CD14-positive monocyte (primary cell): ENCODE data around the gene IFNG-AS1. TPM values are rescaled to one million over a fixed set of nuclear protein-coding genes. Genes with fewer than 3 reads are reported as not detected.

Experiments
- DNase-seq, 3 donors: peaks; one replicate each; pipeline ENCODE4 v3.0.0-alpha.2; 2011 to 2022
- H2AFZ ChIP-seq: 2 replicates; pipeline ENCODE4 v1.6.0; 2012; ENCODE audit warnings: mild to moderate bottlenecking, low read depth, low read length, inconsistent platforms; ENCODE audit not compliant: insufficient read depth, poor library complexity, severe bottlenecking
- H3K27ac ChIP-seq, 2 donors: 1 replicate in 1 of 2; 2 replicates in 1 of 2; pipeline ENCODE4 v1.5.1; 2012 to 2013; ENCODE audit warnings: low read length in 2 of 2, control low read depth in 1 of 2, inconsistent platforms in 1 of 2, low read depth in 1 of 2, mild to moderate bottlenecking in 1 of 2
- H3K27me3 ChIP-seq, 2 donors: one replicate each; pipeline versions ENCODE4 v1.6.0 to v1.6.1; 2011 to 2013; ENCODE audit warnings: low read length in 2 of 2; ENCODE audit not compliant: control insufficient read depth in 2 of 2, insufficient read depth in 2 of 2
- H3K36me3 ChIP-seq, 2 donors: replicated peaks in 1 of 2; 1 replicate in 1 of 2; 2 replicates in 1 of 2; pipeline versions ENCODE4 v1.5.1 to v1.6.1; 2012 to 2013; ENCODE audit warnings: low read length in 2 of 2, control low read depth in 1 of 2, inconsistent platforms in 1 of 2, mild to moderate bottlenecking in 1 of 2; ENCODE audit not compliant: insufficient read depth in 2 of 2, control insufficient read depth in 1 of 2
- H3K4me1 ChIP-seq, 2 donors: 1 replicate in 1 of 2; 2 replicates in 1 of 2; pipeline versions ENCODE4 v1.5.1 to v1.6.1; 2012 to 2013; ENCODE audit warnings: low read length in 2 of 2, control low read depth in 1 of 2, inconsistent platforms in 1 of 2, mild to moderate bottlenecking in 1 of 2, moderate library complexity in 1 of 2; ENCODE audit not compliant: insufficient read depth in 2 of 2, control insufficient read depth in 1 of 2
- H3K4me2 ChIP-seq: replicated peaks from 2 replicates; pipeline ENCODE3; 2012; ENCODE audit warnings: low read length, moderate library complexity, mild to moderate bottlenecking; ENCODE audit not compliant: poor library complexity, severe bottlenecking; ENCODE audit errors: extremely low read depth
- H3K4me3 ChIP-seq, 3 experiments: fragments of 200-600 bp in 1 of 3; sonication (generic) in 1 of 3; replicated peaks in 1 of 3; 1 replicate in 2 of 3; 2 replicates in 1 of 3; pipeline ENCODE4 v1.5.1; 2011 to 2013; ENCODE audit warnings: low read length in 3 of 3, mild to moderate bottlenecking in 3 of 3, control low read depth in 2 of 3, low read depth in 2 of 3, inconsistent platforms in 1 of 3, moderate library complexity in 1 of 3
- H3K79me2 ChIP-seq: 2 replicates; pipeline ENCODE4 v1.6.0; 2012; ENCODE audit warnings: mild to moderate bottlenecking, control low read depth, inconsistent platforms, low read length, moderate library complexity; ENCODE audit not compliant: insufficient read depth
- H3K9ac ChIP-seq: 2 replicates; pipeline ENCODE4 v1.6.0; 2017; ENCODE audit warnings: low read length, mild to moderate bottlenecking; ENCODE audit not compliant: insufficient read depth, poor library complexity, severe bottlenecking
- H3K9me3 ChIP-seq, 2 donors: replicated peaks in 1 of 2; 1 replicate in 1 of 2; 2 replicates in 1 of 2; pipeline versions ENCODE4 v1.5.1 to v1.6.1; 2012 to 2013; ENCODE audit warnings: low read length in 2 of 2, control low read depth in 1 of 2; ENCODE audit not compliant: control insufficient read depth in 1 of 2, insufficient read depth in 1 of 2
- H4K20me1 ChIP-seq: 2 replicates; pipeline ENCODE4 v1.6.0; 2012; ENCODE audit warnings: mild to moderate bottlenecking, low read length, control low read depth, moderate library complexity; ENCODE audit not compliant: insufficient read depth
- H3K27ac Mint-ChIP-seq, 7 donors: one replicate each; pipeline ENCODE4 v1.8.0; 2020; ENCODE audit warnings: mild to moderate bottlenecking in 7 of 7, mixed read lengths in 7 of 7, moderate library complexity in 6 of 7, inconsistent platforms in 2 of 7
- H3K27me3 Mint-ChIP-seq, 3 donors: one replicate each; pipeline ENCODE4 v1.8.0; 2021 to 2022; ENCODE audit warnings: low read depth in 3 of 3, mild to moderate bottlenecking in 3 of 3, mixed read lengths in 3 of 3, moderate library complexity in 3 of 3, inconsistent platforms in 1 of 3
- H3K36me3 Mint-ChIP-seq, 2 donors: one replicate each; pipeline ENCODE4 v1.8.0; 2020; ENCODE audit warnings: mixed read lengths in 2 of 2, inconsistent platforms in 1 of 2, mild to moderate bottlenecking in 1 of 2
- H3K4me1 Mint-ChIP-seq: one replicate; pipeline ENCODE4 v1.8.0; 2020; ENCODE audit warnings: mild to moderate bottlenecking, mixed read lengths
- H3K4me3 Mint-ChIP-seq, 2 donors: one replicate each; pipeline ENCODE4 v1.8.0; 2020; ENCODE audit warnings: mild to moderate bottlenecking in 2 of 2, mixed read lengths in 2 of 2, moderate library complexity in 1 of 2
- H3K9me3 Mint-ChIP-seq, 7 donors: one replicate each; pipeline ENCODE4 v1.8.0; 2020 to 2022; ENCODE audit warnings: mixed read lengths in 7 of 7, mild to moderate bottlenecking in 6 of 7, moderate library complexity in 6 of 7, inconsistent platforms in 2 of 7
- WGBS: methylation state at CpG from one replicate; pipeline ENCODE4 v1.1.5; 2013; ENCODE audit warnings: missing lambda C conversion rate; ENCODE audit not compliant: insufficient coverage; 5-methylcytosine and 5-hydroxymethylcytosine counted together
- intact Hi-C, 2 donors: fragments of 100-400 bp; cut with micrococcal nuclease; formaldehyde crosslinking; loops; one replicate each; pipeline versions ENCODE4 v1.15.0 to v1.15.1; 2023
- polyA plus RNA-seq, 3 donors: library from polyadenylated mRNA; depleted of rRNA in 1 of 3; unstranded in 2 of 3; stranded (reverse) in 1 of 3; fragments of 300-500 nt in 2 of 3; fragments of >200 nt in 1 of 3; fragmentation: Illumina TruSeq in 2 of 3; gene quantifications; 1 replicate in 2 of 3; 2 replicates in 1 of 3; pipeline ENCODE4 v1.2.3, GENCODE V29; 2012 to 2021
- TF ChIP-seq, protein P1 (sequence below): fragments of 200-600 bp; IDR thresholded peaks from one replicate; pipeline ENCODE4 v1.8.0; 2022; ENCODE audit warnings: antibody characterized with exemption, mild to moderate bottlenecking

The IFNG-AS1 gene
- polyA plus RNA-seq, 3 donors = not detected

DNA sequence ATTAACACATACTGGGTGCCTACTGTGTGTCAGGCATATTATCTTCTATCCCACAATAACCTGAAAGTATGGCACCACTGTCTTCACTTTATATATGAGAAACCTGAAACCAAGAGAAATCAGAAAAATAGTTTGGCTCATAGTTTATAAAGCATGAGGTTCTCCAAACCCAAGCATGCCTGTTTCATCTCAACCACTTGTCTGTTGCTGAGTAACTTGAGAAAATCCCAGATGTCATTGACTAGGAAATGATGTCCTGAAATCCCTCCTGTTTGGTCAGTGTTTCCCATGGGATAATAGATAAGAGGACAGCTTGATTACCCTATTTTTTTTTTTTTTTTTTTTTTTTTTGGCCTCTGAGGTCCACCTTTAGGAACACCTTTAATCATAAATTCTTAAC, 2.6 kb upstream of the IFNG-AS1 start:
- Histone ChIP-seq H3K4me2 (no peak overlapping the region), H2AFZ (no peak overlapping the region), H3K4me3 (no peak overlapping the region), H3K9ac (no peak overlapping the region), H3K27ac (no peak overlapping the region), H3K4me1 (no peaks in the 10 kb centered on the region), H3K27me3 (no peaks in the 10 kb centered on the region), H3K36me3 (no peaks in the 10 kb centered on the region), H3K9me3 (no peaks in the 10 kb centered on the region), H4K20me1 (no peaks in the 10 kb centered on the region), H3K79me2 (no peaks in the 10 kb centered on the region)
- Mint-ChIP-seq H3K27me3 (peaks cover 0 to 4% (median 0%) of the 10 kb centered on the region in 3 donors), H3K9me3 (peaks cover 0 to 15% (median 1%) of the 10 kb centered on the region in 7 donors), H3K4me3 (no peak overlapping the region), H3K27ac (no peak overlapping the region), H3K4me1 (no peaks in the 10 kb centered on the region), H3K36me3 (no peaks in the 10 kb centered on the region)
- DNase-seq = no peak
- TF ChIP-seq, protein P1, sequence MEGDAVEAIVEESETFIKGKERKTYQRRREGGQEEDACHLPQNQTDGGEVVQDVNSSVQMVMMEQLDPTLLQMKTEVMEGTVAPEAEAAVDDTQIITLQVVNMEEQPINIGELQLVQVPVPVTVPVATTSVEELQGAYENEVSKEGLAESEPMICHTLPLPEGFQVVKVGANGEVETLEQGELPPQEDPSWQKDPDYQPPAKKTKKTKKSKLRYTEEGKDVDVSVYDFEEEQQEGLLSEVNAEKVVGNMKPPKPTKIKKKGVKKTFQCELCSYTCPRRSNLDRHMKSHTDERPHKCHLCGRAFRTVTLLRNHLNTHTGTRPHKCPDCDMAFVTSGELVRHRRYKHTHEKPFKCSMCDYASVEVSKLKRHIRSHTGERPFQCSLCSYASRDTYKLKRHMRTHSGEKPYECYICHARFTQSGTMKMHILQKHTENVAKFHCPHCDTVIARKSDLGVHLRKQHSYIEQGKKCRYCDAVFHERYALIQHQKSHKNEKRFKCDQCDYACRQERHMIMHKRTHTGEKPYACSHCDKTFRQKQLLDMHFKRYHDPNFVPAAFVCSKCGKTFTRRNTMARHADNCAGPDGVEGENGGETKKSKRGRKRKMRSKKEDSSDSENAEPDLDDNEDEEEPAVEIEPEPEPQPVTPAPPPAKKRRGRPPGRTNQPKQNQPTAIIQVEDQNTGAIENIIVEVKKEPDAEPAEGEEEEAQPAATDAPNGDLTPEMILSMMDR = no peak
- intact Hi-C loops = no loop called here

DNA sequence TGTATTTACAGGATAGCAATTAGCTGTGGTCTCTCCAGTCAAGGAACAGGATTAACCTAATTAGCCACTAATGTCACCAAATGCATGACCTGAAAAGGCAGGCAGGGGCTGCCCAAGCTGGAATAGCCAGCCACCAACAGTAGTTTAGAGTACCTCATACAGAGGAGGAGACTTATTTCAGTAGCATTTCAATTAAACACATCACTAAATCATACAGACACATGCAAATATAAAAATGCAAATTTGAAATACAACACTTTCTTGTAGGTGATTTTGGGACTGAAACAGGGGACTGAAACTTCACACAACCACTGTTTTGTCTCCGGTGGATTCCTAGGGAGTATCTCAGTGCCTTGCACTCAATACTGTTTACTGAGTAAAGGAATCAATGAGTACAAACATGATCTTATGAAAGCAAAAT, 636 bp upstream of the IFNG-AS1 start:
- Histone ChIP-seq H3K36me3 (no peaks in the 10 kb centered on the region), H3K79me2 (no peaks in the 10 kb centered on the region), H3K27ac (no peak overlapping the region), H2AFZ (no peak overlapping the region), H4K20me1 (no peaks in the 10 kb centered on the region), H3K27me3 (no peaks in the 10 kb centered on the region), H3K9me3 (no peaks in the 10 kb centered on the region), H3K4me1 (no peaks in the 10 kb centered on the region), H3K4me3 (no peak overlapping the region), H3K9ac (no peak overlapping the region), H3K4me2 (no peak overlapping the region)
- DNase-seq = no peak
- no CpG with 5 or more reads among the region's 1 CpG for WGBS
- TF ChIP-seq, protein P1 = no peak
- H3K4me1 Mint-ChIP-seq = no peaks in the 10 kb centered on the region
- H3K36me3 Mint-ChIP-seq = no peaks in the 10 kb centered on the region
- H3K27ac Mint-ChIP-seq = no peak overlapping the region
- H3K9me3 Mint-ChIP-seq = peaks cover 0 to 13% (median 1%) of the 10 kb centered on the region in 7 donors
- peaks cover 0 to 2% (median 0%) of the 10 kb centered on the region in 3 donors for H3K27me3 Mint-ChIP-seq
- no peak overlapping the region for H3K4me3 Mint-ChIP-seq
- intact Hi-C loops = no loop called here
